ENCODE measurements around the gene DLG2.

- TF ChIP-seq SMC3 (IDR thresholded peaks at IDR 0.05; ENCODE audit: low read depth, low read length) = no peak
- TF ChIP-seq USF2 (IDR thresholded peaks at IDR 0.05; ENCODE audit: low read depth, low read length) = no peak
- TF ChIP-seq, protein P1, sequence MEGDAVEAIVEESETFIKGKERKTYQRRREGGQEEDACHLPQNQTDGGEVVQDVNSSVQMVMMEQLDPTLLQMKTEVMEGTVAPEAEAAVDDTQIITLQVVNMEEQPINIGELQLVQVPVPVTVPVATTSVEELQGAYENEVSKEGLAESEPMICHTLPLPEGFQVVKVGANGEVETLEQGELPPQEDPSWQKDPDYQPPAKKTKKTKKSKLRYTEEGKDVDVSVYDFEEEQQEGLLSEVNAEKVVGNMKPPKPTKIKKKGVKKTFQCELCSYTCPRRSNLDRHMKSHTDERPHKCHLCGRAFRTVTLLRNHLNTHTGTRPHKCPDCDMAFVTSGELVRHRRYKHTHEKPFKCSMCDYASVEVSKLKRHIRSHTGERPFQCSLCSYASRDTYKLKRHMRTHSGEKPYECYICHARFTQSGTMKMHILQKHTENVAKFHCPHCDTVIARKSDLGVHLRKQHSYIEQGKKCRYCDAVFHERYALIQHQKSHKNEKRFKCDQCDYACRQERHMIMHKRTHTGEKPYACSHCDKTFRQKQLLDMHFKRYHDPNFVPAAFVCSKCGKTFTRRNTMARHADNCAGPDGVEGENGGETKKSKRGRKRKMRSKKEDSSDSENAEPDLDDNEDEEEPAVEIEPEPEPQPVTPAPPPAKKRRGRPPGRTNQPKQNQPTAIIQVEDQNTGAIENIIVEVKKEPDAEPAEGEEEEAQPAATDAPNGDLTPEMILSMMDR (conservative IDR thresholded peaks at IDR 0.05; ENCODE audit: low read depth, low read length) = no peak
- TF ChIP-seq POLR2A (IDR thresholded peaks at IDR 0.05; ENCODE audit: low read depth, low read length) = no peak
- TF ChIP-seq NFE2L2 (IDR thresholded peaks at IDR 0.05; ENCODE audit: low read depth, low read length) = no peak
- TF ChIP-seq RFX5 (IDR thresholded peaks at IDR 0.05; ENCODE audit: low read depth, low read length) = no peak
- no peak for TF ChIP-seq RAD21 (IDR thresholded peaks at IDR 0.05; ENCODE audit: low read length)
Observed at GRCh38 chr11:84273541-84273940, 1353.6 kb downstream of the DLG2 start.

Measured in IMR-90 (cell line).